WTC11 (cell line): ENCODE measurements around the gene CSH1. TPM values are rescaled to one million over a fixed set of nuclear protein-coding genes. Genes with fewer than 3 reads are reported as not detected.

Experiments
- ATAC-seq: fragments of 200-7000 bp; cut with Tn5 transposase; 2 replicates; pipeline ENCODE4 v1.10.0; 2021; ENCODE audit warnings: mild to moderate bottlenecking, moderate library complexity
- CTCF ChIA-PET: fragments of 300-600 bp; sonication (Branson Sonifier 250); formaldehyde crosslinking; loops from one replicate; lab custom pipeline; 2021; ENCODE audit warnings: antibody characterized with exemption; lab: Charles Lee
- POLR2A ChIA-PET: fragments of 350-600 bp; sonication (Branson Sonifier 250); formaldehyde crosslinking; loops from one replicate; lab custom pipeline; 2021; ENCODE audit warnings: antibody characterized with exemption; lab: Charles Lee
- DNase-seq: peaks from one replicate; pipeline ENCODE4 v3.0.0; 2021; ENCODE audit warnings: low spot score
- H3K27ac Mint-ChIP-seq: 2 replicates; pipeline ENCODE4 v1.8.0; 2021; ENCODE audit warnings: mixed read lengths
- H3K27me3 Mint-ChIP-seq: 2 replicates; pipeline ENCODE4 v1.8.0; 2021; ENCODE audit warnings: low read depth, mild to moderate bottlenecking, moderate library complexity, mixed read lengths
- H3K36me3 Mint-ChIP-seq: 2 replicates; pipeline ENCODE4 v1.8.0; 2021; ENCODE audit warnings: mixed read lengths
- H3K4me1 Mint-ChIP-seq: 2 replicates; pipeline ENCODE4 v1.8.0; 2022; ENCODE audit warnings: mixed read lengths
- H3K4me3 Mint-ChIP-seq: 2 replicates; pipeline ENCODE4 v1.8.0; 2021; ENCODE audit warnings: mild to moderate bottlenecking, moderate library complexity, mixed read lengths
- H3K9me3 Mint-ChIP-seq: 2 replicates; pipeline ENCODE4 v1.8.0; 2021; ENCODE audit warnings: mixed read lengths
- EMX1 ChIP-seq: fragments of 250-450 bp; sonication (Bioruptor Pico); IDR thresholded peaks from 2 replicates; pipeline ENCODE4 v1.8.0; 2021; ENCODE audit warnings: mild to moderate bottlenecking
- KAT7 ChIP-seq: sonication (generic); formaldehyde crosslinking; IDR thresholded peaks from 2 replicates; pipeline ENCODE4 v1.8.1; 2023; ENCODE audit warnings: missing genetic modification reagents, mild to moderate bottlenecking, borderline replicate concordance
- NR2C2 ChIP-seq: sonication (generic); formaldehyde crosslinking; IDR thresholded peaks from 2 replicates; pipeline ENCODE4 v1.8.0; 2022; ENCODE audit warnings: mild to moderate bottlenecking, missing genetic modification reagents
- TCF7 ChIP-seq: sonication (generic); formaldehyde crosslinking; IDR thresholded peaks from 2 replicates; pipeline ENCODE4 v1.8.0; 2022; ENCODE audit warnings: mild to moderate bottlenecking, low read depth, missing genetic modification reagents, moderate library complexity
- ZNF219 ChIP-seq: sonication (generic); formaldehyde crosslinking; IDR thresholded peaks from 2 replicates; pipeline ENCODE4 v1.8.0; 2023; ENCODE audit warnings: missing genetic modification reagents, mild to moderate bottlenecking, borderline replicate concordance
- ZNF232 ChIP-seq: sonication (generic); formaldehyde crosslinking; IDR thresholded peaks from 2 replicates; pipeline ENCODE4 v1.8.0; 2022; ENCODE audit warnings: mild to moderate bottlenecking, missing genetic modification reagents
- total RNA-seq: library from RNA; stranded (reverse); gene quantifications from 3 replicates; pipeline ENCODE4 v1.2.3, GENCODE V29; 2021
- TF ChIP-seq, protein P1 (sequence below): fragments of 250-450 bp; sonication (Bioruptor Pico); IDR thresholded peaks from 2 replicates; pipeline ENCODE4 v1.9.0; 2021; ENCODE audit warnings: mild to moderate bottlenecking, borderline replicate concordance
- TF ChIP-seq, protein P2 (sequence below): sonication (generic); formaldehyde crosslinking; IDR thresholded peaks from 2 replicates; pipeline ENCODE4 v1.8.1; 2022; ENCODE audit warnings: mild to moderate bottlenecking, moderate library complexity, missing genetic modification reagents
- TF ChIP-seq, protein P3 (sequence below): fragments of 250-450 bp; sonication (Bioruptor Pico); IDR thresholded peaks from 2 replicates; pipeline ENCODE4 v2.1.2; 2022; ENCODE audit warnings: mild to moderate bottlenecking, moderate library complexity
- TF ChIP-seq, protein P4 (sequence below): sonication (generic); formaldehyde crosslinking; IDR thresholded peaks from 2 replicates; pipeline ENCODE4 v1.8.1; 2022; ENCODE audit warnings: missing genetic modification reagents, borderline replicate concordance
- TF ChIP-seq, protein P5 (sequence below): fragments of 250-450 bp; sonication (Bioruptor Pico); IDR thresholded peaks from 2 replicates; pipeline ENCODE4 v1.9.0; 2021; ENCODE audit warnings: mild to moderate bottlenecking
- TF ChIP-seq, protein P6 (sequence below): sonication (generic); formaldehyde crosslinking; IDR thresholded peaks from 2 replicates; pipeline ENCODE4 v1.8.1; 2023; ENCODE audit warnings: mild to moderate bottlenecking, missing genetic modification reagents, moderate library complexity
- TF ChIP-seq, protein P7 (sequence below): sonication (generic); formaldehyde crosslinking; conservative IDR thresholded peaks from 2 replicates; pipeline ENCODE4 v1.8.1; 2022; ENCODE audit warnings: mild to moderate bottlenecking, missing genetic modification reagents

The CSH1 gene
- total RNA-seq, 1 experiment from 2014 or later: not detected

DNA sequence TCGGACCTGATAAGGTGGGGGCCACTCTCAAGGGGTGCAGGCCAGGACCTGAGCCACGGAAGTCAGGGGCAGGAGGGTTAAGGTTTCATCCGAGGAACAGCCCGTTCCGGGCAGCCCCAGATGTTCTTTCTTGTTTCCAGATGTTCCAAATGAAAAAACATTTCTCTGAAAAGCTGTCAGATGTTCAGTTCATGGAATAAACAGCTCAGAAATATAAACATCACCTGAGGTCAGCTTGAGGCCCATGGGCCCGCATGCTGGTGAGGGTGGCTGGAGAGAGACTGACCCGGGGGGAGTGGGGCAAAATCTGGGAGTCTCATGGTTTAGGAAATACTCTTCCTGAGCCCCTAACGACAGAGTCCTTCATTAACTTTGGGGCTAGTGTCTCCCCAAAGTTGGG is 37.2 kb upstream of the CSH1 start:
- Mint-ChIP-seq H3K27ac (no peak overlapping the region), H3K36me3 (no peaks in the 10 kb centered on the region), H3K27me3 (no peaks in the 10 kb centered on the region; the same call in 1 of the 2 replicates), H3K4me1 (peaks cover 22% of the 10 kb centered on the region), H3K9me3 (no peaks in the 10 kb centered on the region), H3K4me3 (no peak overlapping the region)
- DNase-seq: no peak
- no peak for ATAC-seq
- TF ChIP-seq, protein P1, sequence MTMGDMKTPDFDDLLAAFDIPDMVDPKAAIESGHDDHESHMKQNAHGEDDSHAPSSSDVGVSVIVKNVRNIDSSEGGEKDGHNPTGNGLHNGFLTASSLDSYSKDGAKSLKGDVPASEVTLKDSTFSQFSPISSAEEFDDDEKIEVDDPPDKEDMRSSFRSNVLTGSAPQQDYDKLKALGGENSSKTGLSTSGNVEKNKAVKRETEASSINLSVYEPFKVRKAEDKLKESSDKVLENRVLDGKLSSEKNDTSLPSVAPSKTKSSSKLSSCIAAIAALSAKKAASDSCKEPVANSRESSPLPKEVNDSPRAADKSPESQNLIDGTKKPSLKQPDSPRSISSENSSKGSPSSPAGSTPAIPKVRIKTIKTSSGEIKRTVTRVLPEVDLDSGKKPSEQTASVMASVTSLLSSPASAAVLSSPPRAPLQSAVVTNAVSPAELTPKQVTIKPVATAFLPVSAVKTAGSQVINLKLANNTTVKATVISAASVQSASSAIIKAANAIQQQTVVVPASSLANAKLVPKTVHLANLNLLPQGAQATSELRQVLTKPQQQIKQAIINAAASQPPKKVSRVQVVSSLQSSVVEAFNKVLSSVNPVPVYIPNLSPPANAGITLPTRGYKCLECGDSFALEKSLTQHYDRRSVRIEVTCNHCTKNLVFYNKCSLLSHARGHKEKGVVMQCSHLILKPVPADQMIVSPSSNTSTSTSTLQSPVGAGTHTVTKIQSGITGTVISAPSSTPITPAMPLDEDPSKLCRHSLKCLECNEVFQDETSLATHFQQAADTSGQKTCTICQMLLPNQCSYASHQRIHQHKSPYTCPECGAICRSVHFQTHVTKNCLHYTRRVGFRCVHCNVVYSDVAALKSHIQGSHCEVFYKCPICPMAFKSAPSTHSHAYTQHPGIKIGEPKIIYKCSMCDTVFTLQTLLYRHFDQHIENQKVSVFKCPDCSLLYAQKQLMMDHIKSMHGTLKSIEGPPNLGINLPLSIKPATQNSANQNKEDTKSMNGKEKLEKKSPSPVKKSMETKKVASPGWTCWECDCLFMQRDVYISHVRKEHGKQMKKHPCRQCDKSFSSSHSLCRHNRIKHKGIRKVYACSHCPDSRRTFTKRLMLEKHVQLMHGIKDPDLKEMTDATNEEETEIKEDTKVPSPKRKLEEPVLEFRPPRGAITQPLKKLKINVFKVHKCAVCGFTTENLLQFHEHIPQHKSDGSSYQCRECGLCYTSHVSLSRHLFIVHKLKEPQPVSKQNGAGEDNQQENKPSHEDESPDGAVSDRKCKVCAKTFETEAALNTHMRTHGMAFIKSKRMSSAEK: no peak
- TF ChIP-seq EMX1 (CRISPR knock-in tag): no peak
- ChIA-PET CTCF (interaction anchor here (1.0 to 6.3 kb wide), 6 partner anchors 13 to 349 kb away, joined by 3 to 87 read pairs (median 16); partner anchors contain the start of genes CSHL1 and GH1), POLR2A (no interaction called here)

DNA sequence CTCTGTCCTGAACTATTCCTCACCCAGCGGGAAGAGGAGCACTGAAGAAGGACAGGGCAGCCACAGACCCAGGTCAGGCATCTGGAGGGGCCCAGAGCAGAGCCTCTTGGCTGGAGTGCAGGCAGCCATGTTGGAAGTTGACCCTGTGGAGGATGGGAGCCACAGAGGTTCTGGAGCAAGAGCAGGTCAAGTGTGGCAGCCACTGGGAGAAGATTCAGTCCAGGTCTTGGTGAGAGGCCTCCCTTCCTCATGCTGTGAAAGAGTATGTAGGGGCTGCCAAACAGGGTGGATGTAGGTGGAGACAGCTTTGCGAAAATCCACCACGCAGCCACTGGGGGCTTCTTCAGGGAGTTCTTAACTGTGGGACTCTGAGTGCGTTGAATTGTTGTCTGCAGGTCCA is 36.3 kb upstream of the CSH1 start:
- DNase-seq: no peak
- Mint-ChIP-seq H3K4me3 (no peak overlapping the region), H3K9me3 (no peaks in the 10 kb centered on the region), H3K36me3 (no peaks in the 10 kb centered on the region), H3K27me3 (no peaks in the 10 kb centered on the region; the same call in 1 of the 2 replicates), H3K27ac (no peak overlapping the region), H3K4me1 (peaks cover 22% of the 10 kb centered on the region)
- ChIA-PET POLR2A (interaction anchor here (0.8 kb wide), 1 partner anchor 14 kb away, joined by 3 read pairs; no protein-coding TSS in a partner anchor), CTCF (interaction anchor here (1.0 to 6.3 kb wide), 7 partner anchors 10 to 201 kb away, joined by 3 to 87 read pairs (median 5); partner anchors contain the start of gene GH1)
- no peak for ATAC-seq
- TF ChIP-seq, protein P2, sequence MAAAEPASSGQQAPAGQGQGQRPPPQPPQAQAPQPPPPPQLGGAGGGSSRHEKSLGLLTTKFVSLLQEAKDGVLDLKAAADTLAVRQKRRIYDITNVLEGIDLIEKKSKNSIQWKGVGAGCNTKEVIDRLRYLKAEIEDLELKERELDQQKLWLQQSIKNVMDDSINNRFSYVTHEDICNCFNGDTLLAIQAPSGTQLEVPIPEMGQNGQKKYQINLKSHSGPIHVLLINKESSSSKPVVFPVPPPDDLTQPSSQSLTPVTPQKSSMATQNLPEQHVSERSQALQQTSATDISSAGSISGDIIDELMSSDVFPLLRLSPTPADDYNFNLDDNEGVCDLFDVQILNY (CRISPR knock-in tag): no peak
- TF ChIP-seq, protein P3, sequence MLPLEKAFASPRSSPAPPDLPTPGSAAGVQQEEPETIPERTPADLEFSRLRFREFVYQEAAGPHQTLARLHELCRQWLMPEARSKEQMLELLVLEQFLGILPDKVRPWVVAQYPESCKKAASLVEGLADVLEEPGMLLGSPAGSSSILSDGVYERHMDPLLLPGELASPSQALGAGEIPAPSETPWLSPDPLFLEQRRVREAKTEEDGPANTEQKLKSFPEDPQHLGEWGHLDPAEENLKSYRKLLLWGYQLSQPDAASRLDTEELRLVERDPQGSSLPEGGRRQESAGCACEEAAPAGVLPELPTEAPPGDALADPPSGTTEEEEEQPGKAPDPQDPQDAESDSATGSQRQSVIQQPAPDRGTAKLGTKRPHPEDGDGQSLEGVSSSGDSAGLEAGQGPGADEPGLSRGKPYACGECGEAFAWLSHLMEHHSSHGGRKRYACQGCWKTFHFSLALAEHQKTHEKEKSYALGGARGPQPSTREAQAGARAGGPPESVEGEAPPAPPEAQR: no peak
- no peak for TF ChIP-seq ZNF219 (CRISPR knock-in tag)
- no peak for TF ChIP-seq KAT7
- TF ChIP-seq TCF7 (CRISPR knock-in tag): no peak
- TF ChIP-seq, protein P4, sequence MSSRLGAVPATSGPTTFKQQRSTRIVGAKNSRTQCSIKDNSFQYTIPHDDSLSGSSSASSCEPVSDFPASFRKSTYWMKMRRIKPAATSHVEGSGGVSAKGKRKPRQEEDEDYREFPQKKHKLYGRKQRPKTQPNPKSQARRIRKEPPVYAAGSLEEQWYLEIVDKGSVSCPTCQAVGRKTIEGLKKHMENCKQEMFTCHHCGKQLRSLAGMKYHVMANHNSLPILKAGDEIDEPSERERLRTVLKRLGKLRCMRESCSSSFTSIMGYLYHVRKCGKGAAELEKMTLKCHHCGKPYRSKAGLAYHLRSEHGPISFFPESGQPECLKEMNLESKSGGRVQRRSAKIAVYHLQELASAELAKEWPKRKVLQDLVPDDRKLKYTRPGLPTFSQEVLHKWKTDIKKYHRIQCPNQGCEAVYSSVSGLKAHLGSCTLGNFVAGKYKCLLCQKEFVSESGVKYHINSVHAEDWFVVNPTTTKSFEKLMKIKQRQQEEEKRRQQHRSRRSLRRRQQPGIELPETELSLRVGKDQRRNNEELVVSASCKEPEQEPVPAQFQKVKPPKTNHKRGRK (CRISPR knock-in tag): no peak
- TF ChIP-seq ZNF232: no peak
- TF ChIP-seq, protein P5, sequence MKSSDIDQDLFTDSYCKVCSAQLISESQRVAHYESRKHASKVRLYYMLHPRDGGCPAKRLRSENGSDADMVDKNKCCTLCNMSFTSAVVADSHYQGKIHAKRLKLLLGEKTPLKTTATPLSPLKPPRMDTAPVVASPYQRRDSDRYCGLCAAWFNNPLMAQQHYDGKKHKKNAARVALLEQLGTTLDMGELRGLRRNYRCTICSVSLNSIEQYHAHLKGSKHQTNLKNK (CRISPR knock-in tag): no peak
- TF ChIP-seq NR2C2 (CRISPR knock-in tag): no peak
- TF ChIP-seq, protein P6, sequence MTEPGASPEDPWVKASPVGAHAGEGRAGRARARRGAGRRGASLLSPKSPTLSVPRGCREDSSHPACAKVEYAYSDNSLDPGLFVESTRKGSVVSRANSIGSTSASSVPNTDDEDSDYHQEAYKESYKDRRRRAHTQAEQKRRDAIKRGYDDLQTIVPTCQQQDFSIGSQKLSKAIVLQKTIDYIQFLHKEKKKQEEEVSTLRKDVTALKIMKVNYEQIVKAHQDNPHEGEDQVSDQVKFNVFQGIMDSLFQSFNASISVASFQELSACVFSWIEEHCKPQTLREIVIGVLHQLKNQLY: no peak
- TF ChIP-seq, protein P7, sequence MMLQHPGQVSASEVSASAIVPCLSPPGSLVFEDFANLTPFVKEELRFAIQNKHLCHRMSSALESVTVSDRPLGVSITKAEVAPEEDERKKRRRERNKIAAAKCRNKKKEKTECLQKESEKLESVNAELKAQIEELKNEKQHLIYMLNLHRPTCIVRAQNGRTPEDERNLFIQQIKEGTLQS: no peak
